HG02571 (cell line): ENCODE measurements around the gene PPP2R3B.
"Not testable (repeated sequence)": the region's sequence is repeated elsewhere in the genome, so short reads cannot be mapped to it uniquely, and the experiment has no call there.

Source experiments
- ATAC-seq: cut with Tn5 transposase; IDR thresholded peaks from one replicate; pipeline ENCODE4 v1.9.1; 2021; ENCODE audit warnings: mild to moderate bottlenecking, moderate library complexity; ENCODE audit not compliant: unreplicated experiment

The PPP2R3B gene

DNA sequence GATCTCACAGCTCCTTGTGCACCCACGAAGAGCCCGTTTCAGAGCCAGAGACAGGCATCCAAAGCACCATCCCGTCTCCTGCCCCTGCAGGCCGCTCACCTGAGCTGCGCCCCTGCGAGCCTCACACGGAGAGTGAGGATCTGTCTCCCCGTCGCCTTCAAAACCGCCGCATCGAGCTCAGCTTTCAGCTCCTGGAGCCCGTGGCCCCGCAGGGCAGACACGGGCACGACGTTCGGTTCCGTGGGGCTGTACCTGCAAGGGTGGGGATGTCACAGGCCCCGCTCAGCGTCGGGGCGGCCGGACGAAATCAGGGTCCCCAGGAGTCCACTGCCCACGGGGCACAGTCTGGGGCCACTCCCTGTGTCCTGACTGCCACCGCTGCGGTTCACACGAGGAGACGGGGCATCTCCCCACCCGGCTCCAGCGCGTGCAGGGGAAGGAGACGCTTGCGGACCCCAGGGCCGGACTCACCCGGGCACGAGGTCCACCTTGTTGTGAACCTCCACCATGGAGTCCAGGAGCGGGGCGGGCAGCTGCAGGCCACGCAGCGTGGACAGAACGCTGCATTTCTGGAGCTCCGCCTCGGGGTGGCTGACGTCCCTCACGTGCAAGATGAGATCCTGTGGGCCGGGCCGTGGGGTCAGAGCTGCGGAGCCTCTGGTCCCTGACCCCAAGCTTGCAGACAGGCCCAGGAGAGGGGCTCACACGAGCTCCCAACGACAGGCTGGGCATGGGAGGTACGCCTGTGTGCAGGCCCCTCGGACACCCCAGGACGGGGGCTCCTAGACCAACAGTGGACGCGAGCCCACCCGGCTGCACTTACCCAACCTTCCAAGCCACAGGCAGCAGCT is 79.2 kb downstream of the PPP2R3B start:
- ATAC-seq = no peak

DNA sequence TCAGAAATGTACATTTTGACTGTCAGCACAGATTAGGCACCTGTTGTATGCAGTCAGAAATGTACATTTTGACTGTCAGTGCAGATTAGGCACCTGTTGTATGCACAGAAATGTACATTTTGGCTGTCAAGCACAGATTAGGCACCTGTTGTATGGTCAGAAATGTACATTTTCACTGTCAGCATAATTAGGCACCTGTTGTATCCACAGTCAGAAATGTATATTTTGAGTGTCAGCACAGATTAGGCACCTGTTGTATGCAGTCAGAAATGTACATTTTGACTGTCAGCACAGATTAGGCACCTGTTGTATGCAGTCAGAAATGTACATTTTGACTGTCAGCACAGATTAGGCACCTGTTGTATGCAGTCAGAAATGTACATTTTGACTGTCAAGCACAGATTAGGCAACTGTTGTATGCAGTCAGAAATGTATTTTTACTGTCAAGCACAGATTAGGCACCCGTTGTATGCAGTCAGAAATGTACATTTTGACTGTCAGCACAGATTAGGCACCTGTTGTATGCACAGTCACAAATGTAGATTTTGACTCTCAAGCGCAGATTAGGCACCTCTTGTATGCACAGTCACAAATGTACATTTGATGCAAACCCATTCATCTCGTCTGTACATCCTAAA is 80.0 kb downstream of the PPP2R3B start:
- ATAC-seq = not testable (repeated sequence)

DNA sequence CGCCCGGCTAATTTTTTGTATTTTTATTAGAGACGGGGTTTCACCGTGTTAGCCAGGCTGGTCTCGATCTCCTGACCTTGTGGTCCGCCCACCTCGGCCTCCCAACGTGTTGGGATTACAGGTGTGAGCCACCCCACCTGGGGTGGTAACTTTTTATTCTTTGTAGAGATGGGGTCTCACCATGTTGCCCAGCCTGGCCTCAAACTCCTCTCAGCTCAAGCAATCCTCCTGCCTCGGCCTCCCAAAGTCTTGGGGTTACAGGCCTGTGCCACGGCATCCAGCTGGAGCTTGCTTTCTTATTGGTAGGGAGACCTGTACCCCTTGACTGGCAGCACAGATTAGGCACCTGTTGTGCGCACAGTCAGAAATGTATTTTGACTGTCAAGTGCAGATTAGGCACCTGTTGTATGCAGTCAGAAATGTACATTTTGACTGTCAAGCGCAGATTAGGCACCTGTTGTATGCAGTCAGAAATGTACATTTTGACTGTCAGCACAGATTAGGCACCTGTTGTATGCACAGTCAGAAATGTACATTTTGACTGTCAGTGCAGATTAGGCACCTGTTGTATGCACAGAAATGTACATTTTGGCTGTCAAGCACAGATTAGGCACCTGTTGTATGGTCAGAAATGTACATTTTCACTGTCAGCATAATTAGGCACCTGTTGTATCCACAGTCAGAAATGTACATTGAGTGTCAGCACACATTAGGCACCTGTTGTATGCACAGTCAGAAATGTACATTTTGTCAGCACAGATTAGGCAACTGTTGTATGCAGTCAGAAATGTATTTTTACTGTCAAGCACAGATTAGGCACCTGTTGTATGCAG is 80.7 kb downstream of the PPP2R3B start:
- ATAC-seq = not testable (repeated sequence)

DNA sequence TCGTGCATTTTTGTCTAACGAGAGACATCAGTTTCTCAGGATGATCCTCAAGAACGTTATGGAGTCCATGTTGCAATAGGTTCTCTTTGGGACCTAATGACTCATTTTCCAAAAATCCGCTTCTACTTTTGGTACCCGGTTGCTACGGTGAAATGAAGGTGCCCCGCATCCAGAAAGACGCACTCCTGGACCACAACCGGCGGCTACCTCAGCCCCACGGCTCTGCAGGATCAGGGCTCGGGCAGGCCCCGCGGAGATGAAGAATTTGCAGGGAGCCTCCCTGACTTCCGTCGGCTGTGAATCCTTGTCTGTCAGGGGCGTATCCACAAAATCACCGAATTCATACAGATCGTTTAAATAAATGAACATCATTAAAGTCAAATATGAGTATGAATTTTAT is 83.7 kb downstream of the PPP2R3B start:
- no peak for ATAC-seq

DNA sequence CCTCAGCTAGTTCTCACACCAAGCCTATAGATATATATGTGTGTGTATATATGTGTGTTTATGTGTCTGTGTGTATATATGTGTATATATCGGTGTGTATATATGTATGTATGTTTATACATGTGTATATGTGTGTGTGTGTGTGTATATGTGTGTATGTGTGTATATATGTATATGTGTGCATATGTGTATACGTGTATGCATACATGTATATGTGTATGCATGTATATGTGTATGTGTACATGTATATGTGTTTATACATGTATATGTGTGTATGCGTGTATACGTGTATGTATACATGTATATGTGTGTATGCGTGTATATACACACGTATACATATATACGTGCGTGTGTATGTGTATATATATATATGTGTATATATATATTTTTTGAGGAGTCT is 86.4 kb downstream of the PPP2R3B start:
- ATAC-seq = no peak

DNA sequence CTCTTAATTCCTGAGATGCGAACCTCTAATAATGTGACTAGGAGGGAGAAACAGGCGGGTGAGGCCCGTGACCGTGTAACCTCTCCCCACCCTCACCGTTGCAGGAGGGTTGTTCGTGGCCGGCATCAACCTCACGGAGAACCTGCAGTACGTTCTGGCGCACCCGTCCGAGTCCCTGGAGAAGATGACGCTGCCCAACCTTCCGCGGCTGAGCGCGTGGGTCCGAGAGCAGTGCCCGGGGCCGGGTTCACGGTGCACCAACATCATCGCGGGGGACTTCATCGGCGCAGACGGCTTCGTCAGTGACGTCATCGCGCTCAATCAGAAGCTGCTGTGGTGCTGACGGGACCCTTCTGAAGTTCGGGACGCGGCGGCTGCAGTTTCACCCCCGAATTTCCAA is 87.7 kb downstream of the PPP2R3B start:
- no peak for ATAC-seq

DNA sequence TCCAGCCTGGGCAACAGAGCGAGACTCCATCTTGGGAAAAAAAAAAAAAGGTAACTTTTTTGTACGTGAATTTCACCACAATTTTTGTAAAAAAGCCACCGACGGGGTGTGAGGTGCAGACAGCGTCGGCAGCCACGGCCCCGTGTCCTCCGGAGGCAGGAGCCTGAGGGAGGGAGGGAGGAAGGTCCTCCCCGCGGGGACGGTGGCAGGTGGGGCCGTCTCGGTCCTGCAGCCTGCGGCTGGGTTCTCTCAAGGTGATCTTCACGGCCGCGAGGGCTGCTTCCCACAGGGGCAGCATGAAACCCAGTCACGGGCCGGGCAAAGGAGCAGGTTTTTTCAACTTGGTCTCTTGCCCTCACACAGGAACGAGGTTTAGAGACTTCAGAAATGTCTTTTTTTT is 91.6 kb downstream of the PPP2R3B start:
- no peak for ATAC-seq

DNA sequence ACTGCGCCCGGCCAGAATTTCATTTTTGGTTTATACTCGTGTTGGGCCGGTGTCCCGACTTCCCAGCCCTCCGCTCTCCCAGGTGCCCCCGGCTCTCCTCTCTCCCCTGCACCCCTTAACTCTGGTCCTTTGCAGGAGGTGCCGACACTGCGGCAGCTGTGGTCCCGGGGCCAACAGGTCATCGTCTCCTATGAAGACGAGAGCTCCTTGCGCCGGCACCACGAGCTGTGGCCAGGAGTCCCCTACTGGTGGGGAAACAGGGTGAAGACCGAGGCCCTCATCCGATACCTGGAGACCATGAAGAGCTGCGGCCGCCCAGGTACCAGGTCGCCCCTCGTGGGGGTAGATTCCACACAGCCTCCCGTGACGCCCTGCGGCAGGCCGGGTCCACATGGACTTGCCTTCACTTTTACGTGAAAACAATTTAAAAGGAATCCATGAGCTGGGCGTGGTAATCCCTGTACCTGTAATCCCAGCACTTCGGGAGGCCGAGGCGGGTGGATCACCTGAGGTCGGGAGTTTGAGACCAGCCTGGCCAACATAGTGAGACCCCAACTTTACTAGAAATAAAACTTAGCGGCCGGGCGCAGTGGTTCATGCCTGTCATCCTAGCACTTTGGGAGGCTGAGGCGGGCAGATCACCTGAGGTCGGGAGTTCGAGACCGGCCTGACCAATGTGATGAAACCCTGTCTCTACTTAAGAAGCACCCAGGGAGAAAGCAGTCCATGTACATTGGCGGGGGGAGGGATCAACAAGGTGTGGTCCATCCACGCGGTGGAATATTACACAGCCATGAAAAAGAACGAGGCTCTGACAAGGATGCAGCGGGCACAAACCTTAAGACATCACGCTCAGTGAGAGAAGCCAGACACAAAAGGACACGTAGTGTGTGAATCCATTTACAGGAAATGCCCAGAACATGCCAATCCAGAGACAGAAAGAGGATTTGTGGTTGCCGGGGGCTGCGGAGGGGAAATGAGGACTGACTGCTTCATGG is 93.5 kb downstream of the PPP2R3B start:
- ATAC-seq = no peak

DNA sequence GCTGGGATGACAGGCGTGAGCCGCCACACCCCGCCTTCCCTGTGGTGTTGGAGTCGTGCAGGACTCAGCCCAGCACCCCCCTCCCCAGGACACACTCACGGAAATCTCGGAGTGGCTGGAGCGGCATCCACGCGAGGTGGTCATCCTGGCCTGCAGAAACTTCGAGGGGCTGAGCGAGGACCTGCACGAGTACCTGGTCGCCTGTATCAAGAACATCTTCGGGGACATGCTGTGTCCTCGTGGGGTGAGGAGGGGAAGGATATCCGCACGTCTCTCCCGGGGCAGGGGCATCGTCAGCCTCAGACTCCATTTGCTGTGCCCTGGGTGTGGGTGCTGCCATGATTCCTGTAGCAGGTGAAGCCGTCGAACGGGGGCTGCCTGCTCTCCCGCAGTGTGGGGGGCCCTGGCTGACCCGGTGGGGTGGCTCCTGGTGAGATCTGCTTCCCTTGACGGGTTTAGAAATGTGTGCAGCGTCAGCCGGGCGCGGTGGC is 95.3 kb downstream of the PPP2R3B start:
- ATAC-seq = no peak

DNA sequence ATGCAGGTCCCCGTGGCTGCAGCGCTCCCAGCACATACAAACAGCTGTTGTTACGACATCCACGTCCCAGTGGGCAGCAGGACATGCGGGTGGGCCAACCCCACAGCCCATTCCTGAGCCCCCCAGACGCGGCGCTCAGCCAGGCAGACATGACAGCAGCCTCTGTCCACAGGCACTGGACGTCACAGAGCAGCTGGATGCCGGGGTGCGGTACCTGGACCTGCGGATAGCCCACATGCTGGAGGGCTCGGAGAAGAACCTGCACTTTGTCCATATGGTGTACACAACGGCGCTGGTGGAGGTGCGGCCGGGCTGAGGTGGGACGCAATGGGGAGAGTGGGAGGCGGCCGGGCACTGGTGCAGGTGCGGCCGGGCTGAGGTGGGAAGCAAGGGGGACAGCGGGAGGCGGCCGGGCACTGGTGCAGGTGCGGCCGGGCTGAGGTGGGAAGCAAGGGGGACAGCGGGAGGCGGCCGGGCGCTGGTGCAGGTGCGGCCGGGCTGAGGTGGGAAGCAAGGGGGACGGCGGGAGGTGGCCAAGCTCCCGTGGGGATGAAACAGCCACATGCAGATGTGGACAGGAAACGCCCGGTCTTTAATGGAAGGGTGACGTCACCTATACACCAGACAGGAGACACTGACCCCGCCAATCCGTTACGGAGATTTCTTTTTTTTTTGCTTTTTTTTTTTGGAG is 96.1 kb downstream of the PPP2R3B start:
- no peak for ATAC-seq

DNA sequence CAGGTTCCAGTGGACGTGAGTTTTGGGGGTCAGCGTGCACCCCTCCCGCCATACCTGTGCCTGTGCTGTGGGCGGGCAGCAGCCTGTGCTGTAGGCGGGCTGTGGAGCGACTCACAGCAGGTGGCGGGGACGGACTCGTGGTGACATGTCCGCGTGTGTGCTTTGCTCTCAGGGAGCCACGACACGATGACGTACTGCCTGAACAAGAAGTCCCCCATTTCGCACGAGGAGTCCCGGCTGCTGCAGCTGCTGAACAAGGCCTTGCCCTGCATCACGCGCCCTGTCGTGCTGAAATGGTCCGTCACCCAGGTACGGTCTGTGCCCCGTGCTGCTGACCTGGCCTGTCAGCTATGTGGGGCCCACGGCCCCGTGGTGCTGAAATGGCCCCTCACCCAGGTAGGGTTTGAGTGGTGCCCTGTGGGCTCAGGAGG is 98.1 kb downstream of the PPP2R3B start:
- no peak for ATAC-seq

DNA sequence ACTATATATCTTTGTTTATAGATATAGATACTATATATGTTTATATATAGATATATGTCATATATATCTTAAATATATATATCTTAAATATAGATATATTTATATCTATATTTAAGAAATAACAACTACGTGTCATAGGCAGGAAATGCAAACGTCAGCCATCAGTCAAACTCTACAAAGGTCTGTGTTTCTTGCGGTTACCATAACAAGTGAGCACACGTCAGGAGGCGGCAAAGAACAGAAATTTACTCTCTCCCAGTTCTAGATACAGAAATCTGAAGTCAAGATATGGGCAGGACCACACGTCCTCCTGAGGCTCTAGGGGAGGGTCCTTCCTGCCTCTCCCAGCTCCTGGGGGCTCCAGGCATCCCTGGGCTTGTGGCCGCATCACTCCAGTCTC is 99.0 kb downstream of the PPP2R3B start:
- no peak for ATAC-seq

DNA sequence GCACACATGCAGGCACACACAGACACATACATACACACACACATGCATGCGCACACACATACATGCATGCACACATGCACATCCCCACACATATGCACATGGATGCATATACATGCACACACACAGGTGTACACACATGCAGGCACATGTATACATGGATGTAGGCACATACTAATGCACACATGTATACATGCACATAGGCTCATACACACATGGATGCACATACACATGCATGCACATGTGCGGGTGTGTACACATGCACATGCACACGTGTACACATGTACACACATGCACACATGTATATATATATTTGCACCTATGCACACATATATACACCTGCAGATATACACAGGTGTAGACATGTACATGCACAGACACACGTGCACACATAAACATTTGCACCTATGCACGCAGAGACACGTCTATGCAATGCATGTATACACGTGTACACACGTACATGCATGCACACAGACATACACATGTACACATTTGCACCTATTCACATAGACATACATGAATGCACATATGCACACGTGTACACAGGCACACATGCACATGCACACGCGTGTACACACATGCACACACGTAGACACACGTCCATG is 101.5 kb downstream of the PPP2R3B start:
- no peak for ATAC-seq
